Measurements from ENCODE around the gene FAM110A.

DNA sequence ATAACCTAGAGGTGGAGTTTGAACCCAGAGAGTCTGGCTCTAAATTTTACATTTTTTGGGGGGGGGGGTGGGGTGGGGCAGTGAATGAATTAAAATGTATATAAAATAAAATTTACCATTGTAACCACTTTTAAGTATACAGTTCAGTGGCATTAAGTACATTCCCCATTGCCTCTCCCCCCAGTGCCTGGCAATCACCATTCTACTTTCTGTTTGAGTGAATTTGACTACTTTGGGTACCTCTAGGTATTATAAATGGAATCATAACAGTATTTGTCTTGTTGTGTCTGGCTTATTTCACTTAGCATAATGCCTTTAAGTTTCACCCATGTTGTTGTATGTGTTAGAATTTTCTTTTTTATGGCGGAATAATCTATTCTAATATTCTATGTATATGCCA is 2.7 kb downstream of the FAM110A start:
- TF ChIP-seq SP1 (IDR thresholded peaks at IDR 0.05) (no peak), LEF1 (IDR thresholded peaks at IDR 0.05; ENCODE audit: borderline replicate concordance) (no peak), BHLHE40 (IDR thresholded peaks at IDR 0.05; ENCODE audit: borderline replicate concordance) (no peak), HDGF (IDR thresholded peaks at IDR 0.05; ENCODE audit: borderline replicate concordance) (no peak), ELF4 (IDR thresholded peaks at IDR 0.05) (no peak), SUZ12 (IDR thresholded peaks at IDR 0.05) (no peak), FOXM1 (IDR thresholded peaks at IDR 0.05; ENCODE audit: borderline replicate concordance) (no peak), FOXA1 (IDR thresholded peaks at IDR 0.05) (no peak)
- TF ChIP-seq, protein P1, sequence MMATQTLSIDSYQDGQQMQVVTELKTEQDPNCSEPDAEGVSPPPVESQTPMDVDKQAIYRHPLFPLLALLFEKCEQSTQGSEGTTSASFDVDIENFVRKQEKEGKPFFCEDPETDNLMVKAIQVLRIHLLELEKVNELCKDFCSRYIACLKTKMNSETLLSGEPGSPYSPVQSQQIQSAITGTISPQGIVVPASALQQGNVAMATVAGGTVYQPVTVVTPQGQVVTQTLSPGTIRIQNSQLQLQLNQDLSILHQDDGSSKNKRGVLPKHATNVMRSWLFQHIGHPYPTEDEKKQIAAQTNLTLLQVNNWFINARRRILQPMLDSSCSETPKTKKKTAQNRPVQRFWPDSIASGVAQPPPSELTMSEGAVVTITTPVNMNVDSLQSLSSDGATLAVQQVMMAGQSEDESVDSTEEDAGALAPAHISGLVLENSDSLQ (IDR thresholded peaks at IDR 0.05): no peak

Measured in HEK293T (cell line).